SK-N-SH treated with all-trans-retinoic acid at 6 μM for 48 hours (cell line): ENCODE data around the gene CCDC80.

Experiments
- CREB5 ChIP-seq: fragments of 250-450 bp; sonication (Bioruptor Pico); IDR thresholded peaks from 2 replicates; pipeline ENCODE4 v1.5.1; 2020; ENCODE audit warnings: low read depth, mild to moderate bottlenecking, moderate library complexity
- CSRNP3 ChIP-seq: fragments of 250-450 bp; sonication (Bioruptor Pico); IDR thresholded peaks from 2 replicates; pipeline ENCODE4 v1.5.1; 2021; ENCODE audit warnings: mild to moderate bottlenecking, moderate library complexity
- GLIS3 ChIP-seq: fragments of 250-450 bp; sonication (Bioruptor Pico); IDR thresholded peaks from 2 replicates; pipeline ENCODE4 v1.5.0; 2020; ENCODE audit warnings: mild to moderate bottlenecking, moderate library complexity

- TF ChIP-seq CSRNP3 (CRISPR knock-in tag) (no peak), CREB5 (CRISPR knock-in tag) (no peak), GLIS3 (CRISPR knock-in tag) (no peak)
These were observed 10.1 kb upstream of the CCDC80 start for GRCh38 chr3:112651071-112651470.
